ENCODE data around the gene HOPX.

GRCh38 chr4:56648021-56648823 lies 32.9 kb downstream of the HOPX start:
- TF ChIP-seq CTCF (conservative IDR thresholded peaks at IDR 0.05; ENCODE audit: low read depth, low read length) (no peak), EZH2 (IDR thresholded peaks at IDR 0.05; ENCODE audit: borderline replicate concordance, low read depth, low read length, poor library complexity, severe bottlenecking) (no peak)
